Brain microvascular endothelial cell (primary cell): ENCODE measurements around the gene PGLYRP2.
"Not testable (repeated sequence)": the region's sequence is repeated elsewhere in the genome, so short reads cannot be mapped to it uniquely, and the experiment has no call there.

ENCODE experiments used
- DNase-seq: peaks from one replicate; pipeline ENCODE4 v3.0.0-alpha.2; 2020
- H3K27ac ChIP-seq: fragments of 250-450 bp; sonication (Bioruptor Pico); 2 replicates; pipeline ENCODE4 v1.5.1; 2020; ENCODE audit warnings: mild to moderate bottlenecking, moderate library complexity
- H3K27me3 ChIP-seq: fragments of 250-450 bp; sonication (Bioruptor Pico); replicated peaks from 2 replicates; pipeline ENCODE4 v1.5.1; 2020; ENCODE audit warnings: mild to moderate bottlenecking
- H3K36me3 ChIP-seq: fragments of 250-450 bp; sonication (Bioruptor Pico); replicated peaks from 2 replicates; pipeline ENCODE4 v1.5.1; 2020; ENCODE audit warnings: mild to moderate bottlenecking
- H3K4me3 ChIP-seq: 2 replicates; pipeline ENCODE4 v1.5.1; 2011; ENCODE audit warnings: low read depth, mild to moderate bottlenecking, control low read depth, low read length, moderate library complexity
- CTCF ChIP-seq: IDR thresholded peaks from 2 replicates; pipeline ENCODE4 v1.5.1; 2011; ENCODE audit warnings: low read depth, mild to moderate bottlenecking, moderate library complexity, low read length, control low read depth, inconsistent platforms; ENCODE audit errors: missing control alignments
- in situ Hi-C: cut with HindIII; loops from 2 replicates; pipeline ENCODE4 v1.10.0; 2017; ENCODE audit warnings: low sequenced_read_pairs, low pct_ligation_motif_present

Gene PGLYRP2

GRCh38 chr19:15476325-15476724 lies 3.0 kb downstream of the PGLYRP2 start:
- TF ChIP-seq CTCF, result no peak
- no peak overlapping the region for H3K4me3 ChIP-seq

GRCh38 chr19:15475611-15476010 lies 3.7 kb downstream of the PGLYRP2 start:
- TF ChIP-seq CTCF, result no peak
- in situ Hi-C loops, result no loop called here

More at GRCh38 chr19:15476325-15476724, 3.0 kb downstream of the PGLYRP2 start:
- no peaks in the 10 kb centered on the region for H3K36me3 ChIP-seq
- H3K27me3 ChIP-seq, result no peaks in the 10 kb centered on the region
- H3K27ac ChIP-seq, result no peak overlapping the region
- no peak for DNase-seq
- in situ Hi-C loops, result no loop called here

GRCh38 chr19:15475169-15475568 lies 4.1 kb downstream of the PGLYRP2 start:
- no peaks in the 10 kb centered on the region for H3K36me3 ChIP-seq
- no peak overlapping the region for H3K27ac ChIP-seq
- no peak for DNase-seq
- H3K4me3 ChIP-seq, result no peak overlapping the region
- no peak for TF ChIP-seq CTCF
- in situ Hi-C loops, result no loop called here
- no peaks in the 10 kb centered on the region for H3K27me3 ChIP-seq

More at GRCh38 chr19:15475611-15476010, 3.7 kb downstream of the PGLYRP2 start:
- H3K36me3 ChIP-seq, result no peaks in the 10 kb centered on the region
- H3K27ac ChIP-seq, result no peak overlapping the region
- no peak for DNase-seq
- no peak overlapping the region for H3K4me3 ChIP-seq
- no peaks in the 10 kb centered on the region for H3K27me3 ChIP-seq

- DNase-seq, H3K27ac ChIP-seq, H3K4me3 ChIP-seq, in situ Hi-C loops, H3K27me3 ChIP-seq, H3K36me3 ChIP-seq: not testable (repeated sequence)
Measured at GRCh38 chr19:15473821-15474220, 5.5 kb downstream of the PGLYRP2 start.

- Histone ChIP-seq H3K27me3 (peaks cover 9% of the 10 kb centered on the region), H3K36me3 (no peaks in the 10 kb centered on the region), H3K4me3 (no peak overlapping the region), H3K27ac (no peak overlapping the region)
- no peak for TF ChIP-seq CTCF
- DNase-seq, result no peak
- in situ Hi-C loops, result no loop called here
Measured at GRCh38 chr19:15471639-15472101, 7.6 kb downstream of the PGLYRP2 start.

- H3K27me3 ChIP-seq, result peaks cover 9% of the 10 kb centered on the region
- peak overlapping the region; percentile 22 for H3K4me3 ChIP-seq
- no peak overlapping the region for H3K27ac ChIP-seq
- H3K36me3 ChIP-seq, result no peaks in the 10 kb centered on the region
- no peak for TF ChIP-seq CTCF
- in situ Hi-C loops, result no loop called here
- DNase-seq, result no peak
Measured at GRCh38 chr19:15469513-15470297, 9.6 kb downstream of the PGLYRP2 start.
